ENCODE measurements around the gene CACNA2D3.

- TF ChIP-seq, protein P1, sequence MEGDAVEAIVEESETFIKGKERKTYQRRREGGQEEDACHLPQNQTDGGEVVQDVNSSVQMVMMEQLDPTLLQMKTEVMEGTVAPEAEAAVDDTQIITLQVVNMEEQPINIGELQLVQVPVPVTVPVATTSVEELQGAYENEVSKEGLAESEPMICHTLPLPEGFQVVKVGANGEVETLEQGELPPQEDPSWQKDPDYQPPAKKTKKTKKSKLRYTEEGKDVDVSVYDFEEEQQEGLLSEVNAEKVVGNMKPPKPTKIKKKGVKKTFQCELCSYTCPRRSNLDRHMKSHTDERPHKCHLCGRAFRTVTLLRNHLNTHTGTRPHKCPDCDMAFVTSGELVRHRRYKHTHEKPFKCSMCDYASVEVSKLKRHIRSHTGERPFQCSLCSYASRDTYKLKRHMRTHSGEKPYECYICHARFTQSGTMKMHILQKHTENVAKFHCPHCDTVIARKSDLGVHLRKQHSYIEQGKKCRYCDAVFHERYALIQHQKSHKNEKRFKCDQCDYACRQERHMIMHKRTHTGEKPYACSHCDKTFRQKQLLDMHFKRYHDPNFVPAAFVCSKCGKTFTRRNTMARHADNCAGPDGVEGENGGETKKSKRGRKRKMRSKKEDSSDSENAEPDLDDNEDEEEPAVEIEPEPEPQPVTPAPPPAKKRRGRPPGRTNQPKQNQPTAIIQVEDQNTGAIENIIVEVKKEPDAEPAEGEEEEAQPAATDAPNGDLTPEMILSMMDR (conservative IDR thresholded peaks at IDR 0.05; ENCODE audit: low read depth, low read length): no peak
- no peak for TF ChIP-seq EZH2phosphoT487 (IDR thresholded peaks at IDR 0.05; ENCODE audit: borderline replicate concordance, low read length)
- no peak for TF ChIP-seq EZH2 (IDR thresholded peaks at IDR 0.05; ENCODE audit: low read length, unreplicated experiment)
These were observed 848.5 kb downstream of the CACNA2D3 start for GRCh38 chr3:54970895-54971294.
